SK-N-SH (cell line): Measurements from ENCODE around the gene SERPINB3. TPM values are rescaled to one million over a fixed set of nuclear protein-coding genes. Genes with fewer than 3 reads are reported as not detected.

Source experiments
- CTCF ChIA-PET: fragments of 300-600, 350-600 bp; formaldehyde crosslinking; extraction: SDS; loops from one replicate; lab custom pipeline; 2021; lab: Yijun Ruan, JAX
- POLR2A ChIA-PET: fragments of 350-600 bp; sonication (Branson Sonifier 250); formaldehyde crosslinking; extraction: SDS; loops from one replicate; lab custom pipeline; 2020; ENCODE audit warnings: antibody characterized with exemption, inconsistent platforms; lab: Yijun Ruan, JAX
- DNase-seq: peaks from one replicate; pipeline ENCODE4 v3.0.0; 2012
- H2AFZ ChIP-seq: fragments of 200-600 bp; sonication (generic); 2 replicates; pipeline ENCODE4 v1.8.1; 2016; ENCODE audit warnings: antibody characterized with exemption, mild to moderate bottlenecking, low read depth
- H3F3A ChIP-seq: fragments of 200-600 bp; sonication (generic); replicated peaks from 2 replicates; pipeline ENCODE3; 2016; ENCODE audit warnings: antibody characterized with exemption, mild to moderate bottlenecking; ENCODE audit not compliant: insufficient read depth
- H3K27ac ChIP-seq, 2 experiments: fragments of 200-500 bp in 1 of 2; fragments of 200-600 bp in 1 of 2; sonication (Bioruptor generic) in 1 of 2; sonication (generic), shearing (Covaris generic) in 1 of 2; 2 replicates each; pipeline versions ENCODE4 v1.5.1 to v1.6.1; 2014 to 2016; ENCODE audit warnings: low read depth in 2 of 2, inconsistent platforms in 1 of 2, low read length in 1 of 2, mild to moderate bottlenecking in 1 of 2, mixed read lengths in 1 of 2
- H3K27me3 ChIP-seq: fragments of 200-600 bp; sonication (generic), shearing (Covaris generic); 2 replicates; pipeline ENCODE4 v1.6.1; 2016; ENCODE audit warnings: mixed run types; ENCODE audit not compliant: insufficient read depth
- H3K36me3 ChIP-seq, 2 experiments: fragments of 200-500 bp in 1 of 2; fragments of 200-600 bp in 1 of 2; sonication (Bioruptor generic) in 1 of 2; sonication (generic) in 1 of 2; replicated peaks in 1 of 2; 2 replicates each; pipeline versions ENCODE3 to v1.5.1; 2014 to 2016; ENCODE audit warnings: low read length in 1 of 2, mild to moderate bottlenecking in 1 of 2; ENCODE audit not compliant: insufficient read depth in 2 of 2, control insufficient read depth in 1 of 2
- H3K4me1 ChIP-seq, 2 experiments: fragments of 200-500 bp in 1 of 2; fragments of 200-600 bp in 1 of 2; sonication (Bioruptor generic) in 1 of 2; sonication (generic), shearing (Covaris generic) in 1 of 2; 2 replicates each; pipeline versions ENCODE4 v1.5.1 to v1.6.1; 2014 to 2016; ENCODE audit warnings: low read depth in 1 of 2, low read length in 1 of 2, mixed run types in 1 of 2; ENCODE audit not compliant: insufficient read depth in 2 of 2, control insufficient read depth in 1 of 2
- H3K4me2 ChIP-seq: fragments of 200-600 bp; sonication (generic), shearing (Covaris generic); 2 replicates; pipeline ENCODE4 v1.6.1; 2017; ENCODE audit warnings: mixed run types
- H3K4me3 ChIP-seq, 2 experiments: fragments of 200-500 bp in 1 of 2; fragments of 200-600 bp in 1 of 2; sonication (Bioruptor generic) in 1 of 2; sonication (generic), shearing (Covaris generic) in 1 of 2; 2 replicates each; pipeline versions ENCODE4 v1.5.1 to v1.8.1; 2014 to 2016; ENCODE audit warnings: low read depth in 2 of 2, inconsistent platforms in 1 of 2, low read length in 1 of 2, mild to moderate bottlenecking in 1 of 2, mixed read lengths in 1 of 2, moderate library complexity in 1 of 2
- H3K79me2 ChIP-seq: fragments of 200-600 bp; sonication (generic); 2 replicates; pipeline ENCODE4 v1.8.1; 2017; ENCODE audit warnings: mild to moderate bottlenecking; ENCODE audit not compliant: insufficient read depth
- H3K9ac ChIP-seq: fragments of 200-600 bp; sonication (generic); 2 replicates; pipeline ENCODE4 v1.6.1; 2017; ENCODE audit warnings: mixed run types
- H3K9me2 ChIP-seq: fragments of 200-600 bp; sonication (generic); 2 replicates; pipeline ENCODE4 v1.6.1; 2017; ENCODE audit warnings: mixed run types
- H3K9me3 ChIP-seq: fragments of 200-600 bp; sonication (generic); 2 replicates; pipeline ENCODE4 v1.6.1; 2017; ENCODE audit warnings: mixed run types, mild to moderate bottlenecking, moderate library complexity
- H4K20me1 ChIP-seq: fragments of 200-600 bp; sonication (generic); 2 replicates; pipeline ENCODE4 v1.6.1; 2017; ENCODE audit warnings: mild to moderate bottlenecking, mixed run types; ENCODE audit not compliant: insufficient read depth
- EP300 ChIP-seq, 2 experiments: IDR thresholded peaks; 2 replicates each; pipeline versions ENCODE4 v1.4.0 to v1.6.1; 2012; ENCODE audit warnings: borderline replicate concordance in 1 of 2, low read depth in 1 of 2, low read length in 1 of 2
- FOSL2 ChIP-seq: IDR thresholded peaks from 2 replicates; pipeline ENCODE4 v1.4.0; 2012; ENCODE audit warnings: low read depth, mild to moderate bottlenecking, moderate library complexity, borderline replicate concordance
- FOXM1 ChIP-seq: IDR thresholded peaks from 2 replicates; pipeline ENCODE4 v1.4.0; 2012; ENCODE audit warnings: low read depth, mild to moderate bottlenecking
- JUND ChIP-seq: IDR thresholded peaks from 2 replicates; pipeline ENCODE4 v1.4.0; 2012
- NFIC ChIP-seq: IDR thresholded peaks from 2 replicates; pipeline ENCODE4 v1.4.0; 2012; ENCODE audit warnings: borderline replicate concordance
- NRF1 ChIP-seq: IDR thresholded peaks from 2 replicates; pipeline ENCODE4 v1.6.1; 2012; ENCODE audit warnings: low read depth, mild to moderate bottlenecking, low read length
- POLR2AphosphoS5 ChIP-seq: IDR thresholded peaks from 2 replicates; pipeline ENCODE4 v1.6.1; 2012; ENCODE audit warnings: low read depth, low read length
- RAD21 ChIP-seq: IDR thresholded peaks from 2 replicates; pipeline ENCODE4 v1.6.1; 2012; ENCODE audit warnings: mild to moderate bottlenecking, low read length
- REST ChIP-seq: IDR thresholded peaks from 2 replicates; pipeline ENCODE4 v1.6.1; 2012; ENCODE audit warnings: mild to moderate bottlenecking, low read depth, low read length, moderate library complexity
- RFX5 ChIP-seq: IDR thresholded peaks from 2 replicates; pipeline ENCODE4 v1.6.1; 2012; ENCODE audit warnings: mild to moderate bottlenecking, improper control_type of control experiment, low read length
- RXRA ChIP-seq: IDR thresholded peaks from 2 replicates; pipeline ENCODE4 v1.4.0; 2012; ENCODE audit warnings: low read depth, mild to moderate bottlenecking, borderline replicate concordance
- TCF12 ChIP-seq: IDR thresholded peaks from 2 replicates; pipeline ENCODE4 v1.4.0; 2012
- TEAD4 ChIP-seq: IDR thresholded peaks from 2 replicates; pipeline ENCODE4 v1.4.0; 2012; ENCODE audit warnings: mild to moderate bottlenecking, borderline replicate concordance; ENCODE audit not compliant: insufficient read depth
- USF2 ChIP-seq: fragments of 150-350 bp; IDR thresholded peaks from 2 replicates; pipeline ENCODE4 v1.6.1; 2017; ENCODE audit warnings: antibody characterized with exemption, low read length, low read depth, borderline replicate concordance
- WGBS: methylation state at CpG from one replicate; pipeline ENCODE4 v1.1.6; 2017; ENCODE audit warnings: low lambda C conversion rate; 5-methylcytosine and 5-hydroxymethylcytosine counted together
- polyA plus RNA-seq, 3 experiments: library from polyadenylated mRNA; depleted of rRNA; stranded (reverse); fragments of >200 nt; gene quantifications; 2 replicates each; pipeline ENCODE4 v1.2.3, GENCODE V29; 2012

Gene SERPINB3
- polyA plus RNA-seq, 1 of the 3 experiments (the other 2 are of a cell fraction) = 0.07 TPM

- no peak for TF ChIP-seq REST
- TF ChIP-seq, all 33 proteins: peak for 0
Observed at GRCh38 chr18:63613420-63613819, 48.3 kb downstream of the SERPINB3 start (continued).

GRCh38 chr18:63606526-63606925, 55.2 kb downstream of the SERPINB3 start:
- H4K20me1 ChIP-seq = no peaks in the 10 kb centered on the region
- no peak overlapping the region for H3K4me2 ChIP-seq
- H3K79me2 ChIP-seq = no peaks in the 10 kb centered on the region
- no peaks in the 10 kb centered on the region for H3K36me3 ChIP-seq
- DNase-seq = no peak
- 19% methylated on average over 3 of the region's 3 CpGs for WGBS
- ChIA-PET CTCF (no interaction called here), POLR2A (no interaction called here)
- H3K4me1 ChIP-seq = no peaks in the 10 kb centered on the region
- no peak overlapping the region for H3K9ac ChIP-seq
- no peaks in the 10 kb centered on the region for H3F3A ChIP-seq
- H3K9me2 ChIP-seq = no peaks in the 10 kb centered on the region
- peaks cover 5% of the 10 kb centered on the region; the same call in 1 of the 2 replicates for H3K27me3 ChIP-seq
- TF ChIP-seq RAD21 (no peak), NRF1 (no peak), RFX5 (no peak), RXRA (no peak), USF2 (no peak), JUND (no peak), EP300 (IDR thresholded peaks at IDR 0.05; ENCODE audit: borderline replicate concordance in 1 of 2, low read depth in 1 of 2, low read length in 1 of 2) (no peak), FOXM1 (no peak), POLR2AphosphoS5 (no peak), TCF12 (no peak), TEAD4 (no peak), NFIC (no peak), FOSL2 (no peak)
- no peak overlapping the region for H3K4me3 ChIP-seq
- H3K9me3 ChIP-seq = no peaks in the 10 kb centered on the region
- H2AFZ ChIP-seq = peak overlapping the region; percentile 4; the same call in 1 of the 2 replicates
- H3K27ac ChIP-seq = no peak overlapping the region

Other genes starting within 250 kb of the SERPINB3 start
- gene VPS4B, start 239.4 kb downstream of the SERPINB3 start, polyA plus RNA-seq (2012; rRNA removed) = 15.0 and 18.0 TPM in 2 replicates
- gene SERPINB5, start 184.9 kb downstream of the SERPINB3 start, polyA plus RNA-seq (2012; rRNA removed) = not detected in 2 replicates
- gene SERPINB12, start 119.5 kb downstream of the SERPINB3 start, polyA plus RNA-seq (2012; rRNA removed) = not detected in 2 replicates
- gene SERPINB13, start 74.5 kb downstream of the SERPINB3 start, polyA plus RNA-seq (2012; rRNA removed) = not detected in 2 replicates
- gene SERPINB4, start 17.6 kb downstream of the SERPINB3 start, polyA plus RNA-seq (2012; rRNA removed) = 0.06 TPM in 1 of 2 replicates, not detected in the other
- not detected in 2 replicates for gene SERPINB11, start 41.1 kb upstream of the SERPINB3 start, polyA plus RNA-seq (2012; rRNA removed)
- gene SERPINB7, start 113.5 kb upstream of the SERPINB3 start, polyA plus RNA-seq (2012; rRNA removed) = 99.5 and 170 TPM in 2 replicates
- gene SERPINB2, start 225.8 kb upstream of the SERPINB3 start, polyA plus RNA-seq (2012; rRNA removed) = 5.9 and 9.8 TPM in 2 replicates
- gene SERPINB10, start 246.1 kb upstream of the SERPINB3 start, polyA plus RNA-seq (2012; rRNA removed) = 0.10 and 0.15 TPM in 2 replicates